WI38 (cell line): ENCODE measurements around the gene ANKAR.
"Not testable (repeated sequence)": the region's sequence is repeated elsewhere in the genome, so short reads cannot be mapped to it uniquely, and the experiment has no call there.

Experiments
- H3K4me3 ChIP-seq: 2 replicates; pipeline ENCODE4 v1.5.1; 2011; ENCODE audit warnings: low read depth, mild to moderate bottlenecking, control low read depth, low read length
- TF ChIP-seq, protein P1 (sequence below): IDR thresholded peaks from 2 replicates; pipeline ENCODE4 v1.5.1; 2012; ENCODE audit warnings: low read depth, mild to moderate bottlenecking, control low read depth, low read length

Gene ANKAR

GRCh38 chr2:189646521-189646920 is 27.9 kb upstream of the ANKAR start:
- TF ChIP-seq, protein P1, sequence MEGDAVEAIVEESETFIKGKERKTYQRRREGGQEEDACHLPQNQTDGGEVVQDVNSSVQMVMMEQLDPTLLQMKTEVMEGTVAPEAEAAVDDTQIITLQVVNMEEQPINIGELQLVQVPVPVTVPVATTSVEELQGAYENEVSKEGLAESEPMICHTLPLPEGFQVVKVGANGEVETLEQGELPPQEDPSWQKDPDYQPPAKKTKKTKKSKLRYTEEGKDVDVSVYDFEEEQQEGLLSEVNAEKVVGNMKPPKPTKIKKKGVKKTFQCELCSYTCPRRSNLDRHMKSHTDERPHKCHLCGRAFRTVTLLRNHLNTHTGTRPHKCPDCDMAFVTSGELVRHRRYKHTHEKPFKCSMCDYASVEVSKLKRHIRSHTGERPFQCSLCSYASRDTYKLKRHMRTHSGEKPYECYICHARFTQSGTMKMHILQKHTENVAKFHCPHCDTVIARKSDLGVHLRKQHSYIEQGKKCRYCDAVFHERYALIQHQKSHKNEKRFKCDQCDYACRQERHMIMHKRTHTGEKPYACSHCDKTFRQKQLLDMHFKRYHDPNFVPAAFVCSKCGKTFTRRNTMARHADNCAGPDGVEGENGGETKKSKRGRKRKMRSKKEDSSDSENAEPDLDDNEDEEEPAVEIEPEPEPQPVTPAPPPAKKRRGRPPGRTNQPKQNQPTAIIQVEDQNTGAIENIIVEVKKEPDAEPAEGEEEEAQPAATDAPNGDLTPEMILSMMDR = no peak
- H3K4me3 ChIP-seq = no peak overlapping the region

- TF ChIP-seq, protein P1 = no peak
- no peak overlapping the region for H3K4me3 ChIP-seq
Observed at GRCh38 chr2:189648846-189649509, 25.5 kb upstream of the ANKAR start.

GRCh38 chr2:189651284-189651683 is 23.2 kb upstream of the ANKAR start:
- H3K4me3 ChIP-seq = no peak overlapping the region
- TF ChIP-seq, protein P1 = no peak

DNA sequence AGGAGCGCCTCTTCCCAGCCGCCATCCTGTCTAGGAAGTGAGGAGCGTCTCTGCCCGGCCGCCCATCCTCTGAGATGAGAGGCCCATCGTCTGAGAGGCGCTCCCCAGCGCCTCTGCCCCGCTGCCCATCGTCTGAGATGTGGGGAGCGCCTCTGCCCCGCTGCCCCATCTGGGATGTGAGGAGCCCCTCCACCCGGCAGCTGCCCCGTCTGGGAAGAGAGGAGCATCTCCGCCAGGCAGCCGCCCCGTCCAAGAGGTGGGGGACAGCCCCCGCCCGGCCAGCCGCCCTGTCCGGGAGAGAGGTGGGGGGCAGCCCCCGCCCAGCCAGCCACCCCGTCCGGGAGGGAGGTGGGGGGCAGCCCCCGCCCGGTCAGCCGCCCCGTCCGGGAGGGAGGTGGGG is 21.0 kb upstream of the ANKAR start:
- H3K4me3 ChIP-seq = not testable (repeated sequence)

- H3K4me3 ChIP-seq = no peak overlapping the region
- TF ChIP-seq, protein P1 = no peak
Observed at GRCh38 chr2:189654641-189655040, 19.8 kb upstream of the ANKAR start.

DNA sequence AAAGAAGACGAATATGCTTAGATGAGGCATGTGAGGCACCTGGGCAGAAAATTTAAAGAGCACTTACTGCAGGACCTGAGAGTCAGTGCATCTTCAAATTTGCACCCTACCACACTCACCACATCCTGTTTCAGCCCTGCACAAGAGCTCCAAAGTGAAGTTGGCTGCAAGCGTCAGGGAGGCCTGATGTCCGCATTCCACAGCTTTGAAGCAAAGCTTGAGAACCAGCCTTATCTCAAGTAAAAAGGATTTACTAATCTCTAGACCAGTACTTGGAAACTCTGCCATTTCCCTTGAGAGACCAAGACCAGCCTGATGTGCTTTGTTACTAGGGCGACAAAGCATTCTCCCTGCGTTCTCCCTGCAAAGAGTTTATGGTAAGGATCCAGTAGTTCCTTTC is 16.6 kb upstream of the ANKAR start:
- TF ChIP-seq, protein P1 = no peak
- no peak overlapping the region for H3K4me3 ChIP-seq

DNA sequence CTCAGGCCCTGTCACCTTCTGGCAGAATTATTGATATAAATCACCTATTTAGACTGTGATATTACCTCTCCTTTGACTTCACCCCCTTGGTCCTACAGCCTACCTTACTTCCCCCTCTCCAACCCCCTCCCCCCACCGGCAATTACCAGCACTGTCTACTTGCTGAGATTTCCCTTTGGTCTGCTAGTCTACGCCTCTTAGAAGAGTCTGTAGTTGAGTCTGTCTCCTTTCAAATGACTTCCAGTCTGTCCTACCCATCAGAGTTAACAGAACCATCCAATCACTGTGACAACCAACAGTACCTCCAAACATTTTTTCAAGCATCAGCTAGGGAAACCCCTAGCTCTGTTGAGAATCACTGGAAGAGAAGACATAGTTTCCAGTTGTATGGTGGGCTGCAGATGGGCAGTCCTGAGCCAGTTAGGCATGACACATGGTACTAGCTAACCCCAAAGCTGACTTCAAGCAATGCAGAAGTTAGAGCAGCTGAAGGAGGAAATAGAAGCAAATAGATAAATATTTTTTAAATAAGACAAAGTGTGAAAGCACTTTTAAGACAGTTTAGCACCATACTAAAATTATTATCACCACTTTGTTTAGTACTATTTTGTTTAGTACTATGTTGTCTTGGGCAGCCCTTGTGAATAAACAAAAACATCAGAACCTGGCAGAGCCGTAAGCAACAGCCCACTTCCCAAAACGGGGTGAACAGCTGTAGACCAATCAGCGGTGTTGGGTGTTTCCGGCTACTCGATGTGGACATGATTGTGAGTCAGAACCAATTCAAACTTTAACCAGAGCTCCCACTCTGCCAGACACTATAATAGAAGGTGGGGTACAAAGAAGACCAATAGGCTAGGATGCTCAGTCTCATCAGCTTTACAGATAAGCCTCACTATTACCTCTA is 15.9 kb upstream of the ANKAR start:
- no peak overlapping the region for H3K4me3 ChIP-seq
- TF ChIP-seq, protein P1 = no peak
